ENCODE measurements around the gene CUEDC2.

Gene CUEDC2

GRCh38 chr10:102395400-102396316 lies 36.7 kb downstream of the CUEDC2 start, which contains the start of gene NFKB2:
Gene NFKB2 (plus strand): TSS chr10:102395705. CDS start chr10:102395960, 255 bp downstream.
- DNase-seq: peak; percentile 88

DNA sequence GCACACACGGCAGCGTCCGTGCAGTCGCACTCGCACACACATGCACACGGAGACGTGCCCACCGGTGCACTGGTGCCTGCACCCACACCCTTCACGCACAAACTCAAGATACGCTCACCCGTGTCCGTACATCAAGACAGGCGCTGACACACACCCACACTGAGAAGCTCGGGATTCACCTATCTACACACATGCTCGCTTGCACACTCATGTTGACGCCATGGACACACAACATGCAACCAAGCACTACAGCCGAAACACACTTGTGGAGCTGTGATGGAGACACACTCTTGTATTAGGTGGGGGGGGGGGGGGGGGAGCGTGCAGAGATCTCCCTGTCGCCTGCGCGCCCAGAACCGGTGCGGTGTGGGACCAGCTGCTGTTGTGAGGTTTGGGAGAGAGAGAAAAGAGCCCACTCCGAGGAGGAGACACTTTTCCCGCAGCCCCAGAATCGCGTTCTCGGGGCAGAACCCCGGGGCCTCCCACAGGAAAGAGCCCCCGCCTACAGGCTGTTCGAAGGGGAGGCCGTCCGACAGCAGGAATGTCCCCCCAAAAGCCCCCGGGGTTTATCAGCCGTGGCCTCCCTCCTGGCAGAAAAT lies 37.5 kb downstream of the CUEDC2 start:
- peak; percentile 64 for DNase-seq

- peak; percentile 98 for DNase-seq
Measured at GRCh38 chr10:102394079-102394800, 38.1 kb downstream of the CUEDC2 start.

GRCh38 chr10:102393411-102394078 lies 38.8 kb downstream of the CUEDC2 start:
- no peak for DNase-seq

DNA sequence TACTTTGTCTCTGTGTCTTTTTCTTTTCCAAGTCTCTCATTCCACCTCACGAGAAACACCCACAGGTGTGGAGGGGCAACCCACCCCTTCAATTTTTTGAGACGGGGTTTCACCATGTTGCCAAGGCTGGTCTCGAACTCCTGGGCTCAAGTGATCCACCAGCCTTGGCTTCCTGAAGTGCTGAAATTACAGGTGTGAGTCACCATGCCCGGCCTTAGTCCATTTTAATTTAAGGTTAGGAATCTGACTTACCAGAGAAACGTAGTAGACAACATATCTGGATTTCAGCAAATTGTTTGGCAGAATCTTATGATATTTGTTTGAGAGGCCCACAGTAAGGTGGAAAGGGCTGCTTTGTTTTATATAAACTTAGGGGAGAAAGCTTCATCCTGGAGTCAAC lies 40.1 kb downstream of the CUEDC2 start:
- no peak for DNase-seq

DNA sequence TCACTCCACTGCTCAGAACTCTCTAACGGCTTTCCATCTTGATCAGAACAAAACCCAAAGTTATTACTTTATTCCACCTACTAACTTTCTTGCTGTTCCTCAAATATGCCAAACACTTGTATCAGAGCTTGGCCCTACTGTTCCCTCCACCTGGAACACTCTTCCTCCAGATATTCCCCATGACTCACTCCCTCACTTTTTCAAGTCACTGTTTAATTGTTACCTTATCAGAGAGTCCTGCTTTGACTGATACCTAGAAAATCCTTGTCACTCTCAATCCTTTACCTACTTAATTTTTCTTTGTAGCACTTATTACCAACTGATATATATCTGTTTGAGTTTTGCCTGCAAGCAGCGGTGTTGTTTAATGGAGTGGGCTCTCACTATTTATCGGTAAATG lies 42.5 kb downstream of the CUEDC2 start:
- DNase-seq: no peak

GRCh38 chr10:102384606-102385429 lies 47.6 kb downstream of the CUEDC2 start:
- DNase-seq: no peak

DNA sequence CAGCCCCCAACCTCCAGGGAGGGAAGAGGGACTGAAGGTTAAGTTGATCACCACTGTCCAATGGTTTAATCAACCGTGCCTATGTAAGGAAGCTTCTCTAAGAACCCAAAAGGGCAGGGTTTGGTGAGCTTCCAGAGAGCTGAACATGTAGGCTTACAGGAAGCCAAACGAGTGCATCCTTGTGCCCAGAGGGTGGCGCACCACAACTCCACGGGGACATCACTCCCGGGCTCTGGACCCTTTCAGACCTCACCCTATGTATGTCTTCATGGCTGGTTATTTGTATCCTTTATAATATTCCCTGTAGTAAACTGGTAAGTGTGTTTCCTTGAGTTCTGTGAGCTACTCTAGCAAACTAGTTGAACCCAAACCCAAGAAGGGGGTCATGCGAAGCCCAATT lies 48.3 kb downstream of the CUEDC2 start:
- no peak for DNase-seq

DNA sequence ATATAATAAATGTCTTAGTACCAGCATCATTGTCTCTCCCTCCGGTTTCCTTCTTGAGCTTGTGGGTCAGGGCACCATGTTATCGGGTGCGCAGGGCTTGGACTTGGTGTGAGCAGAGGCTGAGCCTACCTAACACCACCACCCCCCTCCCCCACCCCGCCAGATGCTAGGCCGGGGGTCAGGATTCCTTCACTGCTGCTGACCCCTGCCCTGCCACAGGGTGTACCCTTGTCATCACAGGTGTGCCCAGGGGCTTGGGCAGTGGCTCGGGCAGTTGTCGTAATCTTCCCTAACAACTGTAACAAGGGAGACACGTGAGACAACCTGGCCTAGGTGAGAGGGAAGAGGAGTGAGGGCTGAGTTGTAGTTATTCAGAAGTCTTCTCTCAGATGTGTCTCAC lies 49.5 kb downstream of the CUEDC2 start:
- DNase-seq: no peak

DNA sequence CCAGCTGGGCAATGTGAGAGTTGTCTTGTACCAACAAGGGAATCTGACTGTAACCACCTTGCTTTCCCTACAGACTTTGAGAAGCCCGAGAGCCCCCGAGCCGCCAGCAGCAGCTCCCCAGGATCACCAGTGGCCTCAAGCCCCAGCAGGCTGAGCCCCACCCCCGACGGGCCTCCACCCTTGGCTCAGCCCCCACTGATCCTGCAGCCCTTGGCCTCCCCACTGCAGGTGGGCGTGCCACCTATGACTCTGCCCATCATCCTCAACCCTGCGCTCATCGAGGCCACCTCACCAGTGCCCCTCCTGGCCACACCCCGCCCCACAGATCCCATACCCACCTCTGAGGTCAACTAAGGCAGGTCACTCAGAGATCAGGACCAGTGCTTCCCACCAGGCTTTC lies 50.4 kb downstream of the CUEDC2 start:
- no peak for DNase-seq

- no peak for DNase-seq
Measured at GRCh38 chr10:102379383-102379782, 53.0 kb downstream of the CUEDC2 start.

GRCh38 chr10:102376901-102377300 lies 55.5 kb downstream of the CUEDC2 start:
- no peak for DNase-seq

DNA sequence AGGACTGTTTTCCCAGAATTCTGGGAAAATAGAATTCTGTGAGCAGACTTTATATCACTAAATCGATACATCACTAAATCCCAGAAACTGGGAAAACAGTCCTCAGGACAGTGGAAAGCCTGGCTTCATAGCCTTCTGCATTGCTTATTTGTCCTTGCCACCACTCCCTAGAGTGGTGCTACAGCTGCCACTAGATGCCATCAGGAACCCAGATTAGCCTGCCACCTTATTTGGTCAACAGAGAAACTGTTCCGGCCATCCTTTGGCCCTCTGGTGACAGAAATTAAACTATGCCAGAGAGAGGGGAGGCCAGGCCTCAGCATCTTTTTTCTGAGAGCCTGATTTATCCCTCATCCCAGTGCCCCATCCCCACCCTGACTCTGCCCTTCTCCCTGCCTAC lies 56.5 kb downstream of the CUEDC2 start:
- no peak for DNase-seq

GRCh38 chr10:102375250-102375649 lies 57.1 kb downstream of the CUEDC2 start:
- no peak for DNase-seq
